GM19043 (cell line): ENCODE data around the gene SHC2.
"Not testable (repeated sequence)": the region's sequence is repeated elsewhere in the genome, so short reads cannot be mapped to it uniquely, and the experiment has no call there.

Experiments
- ATAC-seq: cut with Tn5 transposase; IDR thresholded peaks from one replicate; pipeline ENCODE4 v1.9.1; 2021; ENCODE audit warnings: low read depth; ENCODE audit not compliant: unreplicated experiment

Gene SHC2

GRCh38 chr19:392375-392970, 68.4 kb downstream of the SHC2 start:
- no peak for ATAC-seq

DNA sequence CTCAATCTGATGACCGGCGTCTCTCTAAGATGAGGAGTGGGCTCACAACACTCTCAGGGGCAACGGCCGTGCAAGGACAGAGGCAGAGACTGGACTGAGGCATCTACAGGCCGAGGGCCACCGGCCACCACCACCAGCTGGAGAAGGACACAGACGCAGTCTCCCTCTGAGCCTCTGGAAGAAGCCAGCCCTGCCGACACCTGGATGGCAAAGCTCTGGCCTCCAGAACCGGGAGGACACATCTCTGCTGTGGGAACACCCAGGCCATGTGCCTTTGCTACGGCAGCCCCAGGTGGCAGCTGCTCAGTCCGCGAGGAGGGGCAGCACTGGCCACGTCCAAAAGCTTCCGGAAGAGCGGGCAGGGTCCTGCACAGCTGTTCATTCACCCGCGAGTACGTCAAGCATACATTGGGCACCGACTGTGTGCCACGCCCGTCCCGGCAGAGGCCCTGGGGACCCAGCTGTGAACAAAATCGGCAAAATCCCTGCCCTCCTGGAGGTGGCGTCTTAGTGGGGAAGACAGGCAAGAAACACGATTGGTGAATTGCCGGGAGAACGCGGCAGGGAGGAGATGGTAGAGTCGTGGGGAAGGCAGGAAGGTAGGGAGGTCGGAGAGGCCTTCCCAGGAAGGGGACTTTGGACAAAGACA, 69.0 kb downstream of the SHC2 start:
- no peak for ATAC-seq

DNA sequence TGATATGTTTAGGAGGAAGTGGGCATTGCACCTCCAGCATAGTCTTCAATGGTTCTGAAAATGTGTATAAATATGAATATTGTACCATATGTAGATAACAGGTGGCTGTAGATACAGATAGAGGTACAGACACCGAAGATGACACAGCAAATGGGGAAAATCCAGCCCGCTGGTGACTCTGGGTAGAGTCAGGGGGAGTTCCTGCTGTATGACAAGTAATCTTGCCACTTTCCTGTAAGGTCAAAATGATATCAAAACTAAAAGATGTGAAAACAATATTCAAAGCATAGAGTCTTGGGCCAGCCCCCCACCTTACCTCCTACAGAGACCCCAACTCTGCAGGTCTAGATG, 69.7 kb downstream of the SHC2 start:
- ATAC-seq = no peak

DNA sequence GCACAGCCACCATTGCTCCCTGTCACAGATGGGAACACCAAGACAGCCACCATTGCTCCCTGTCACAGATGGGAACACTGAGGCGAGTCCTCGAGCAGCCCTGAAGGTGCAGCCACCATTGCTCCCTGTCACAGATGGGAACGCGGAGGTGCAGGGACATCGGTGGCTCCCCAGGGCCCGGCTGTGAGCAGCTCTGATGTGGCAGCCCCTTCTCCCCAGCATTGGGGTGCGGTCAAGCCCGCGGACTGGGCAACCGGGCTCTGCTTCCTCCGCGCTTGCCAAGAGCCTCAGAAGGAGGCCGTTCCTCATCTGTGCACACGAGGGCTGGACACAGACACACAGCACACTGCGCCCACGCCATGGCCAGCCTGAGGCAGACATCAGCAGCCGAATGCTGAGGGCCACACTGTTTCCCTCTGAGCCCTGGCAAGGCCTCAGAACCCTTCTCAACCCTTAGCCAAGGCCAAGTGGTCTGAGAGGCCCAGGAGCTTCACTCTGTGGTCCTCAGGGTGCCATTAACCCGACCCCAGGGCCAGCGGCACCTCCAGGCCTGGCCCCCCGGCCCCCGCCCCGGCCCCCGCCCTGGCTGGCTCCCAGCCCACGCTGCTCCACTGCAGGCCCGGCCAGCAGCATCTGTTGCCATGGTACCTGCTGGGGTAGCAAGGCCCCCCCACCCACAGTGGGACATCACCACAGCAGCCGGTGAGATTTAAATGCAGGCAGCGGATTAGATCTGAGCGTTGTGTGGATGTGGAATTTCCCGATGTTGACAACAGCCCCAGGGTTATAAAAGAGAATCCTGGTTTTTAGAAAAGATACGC, 70.2 kb downstream of the SHC2 start:
- no peak for ATAC-seq

DNA sequence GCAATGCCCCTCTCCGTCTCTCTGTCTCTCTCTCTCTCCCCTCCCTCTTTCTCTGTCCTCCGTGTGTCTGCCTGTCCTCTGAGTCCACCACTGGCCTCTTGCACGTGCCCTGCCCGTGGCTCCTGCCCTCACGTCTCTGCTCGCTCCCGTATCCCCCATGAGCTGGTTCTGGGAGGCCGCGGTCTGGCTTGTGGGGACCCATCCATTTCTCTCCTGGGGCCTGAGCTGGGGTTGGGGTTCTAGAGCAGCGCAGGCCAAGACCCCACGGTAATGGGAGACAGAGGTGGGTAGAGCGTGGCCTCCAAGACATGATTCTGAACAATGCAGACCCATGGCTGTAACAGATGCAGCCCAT, 70.9 kb downstream of the SHC2 start:
- ATAC-seq = no peak

DNA sequence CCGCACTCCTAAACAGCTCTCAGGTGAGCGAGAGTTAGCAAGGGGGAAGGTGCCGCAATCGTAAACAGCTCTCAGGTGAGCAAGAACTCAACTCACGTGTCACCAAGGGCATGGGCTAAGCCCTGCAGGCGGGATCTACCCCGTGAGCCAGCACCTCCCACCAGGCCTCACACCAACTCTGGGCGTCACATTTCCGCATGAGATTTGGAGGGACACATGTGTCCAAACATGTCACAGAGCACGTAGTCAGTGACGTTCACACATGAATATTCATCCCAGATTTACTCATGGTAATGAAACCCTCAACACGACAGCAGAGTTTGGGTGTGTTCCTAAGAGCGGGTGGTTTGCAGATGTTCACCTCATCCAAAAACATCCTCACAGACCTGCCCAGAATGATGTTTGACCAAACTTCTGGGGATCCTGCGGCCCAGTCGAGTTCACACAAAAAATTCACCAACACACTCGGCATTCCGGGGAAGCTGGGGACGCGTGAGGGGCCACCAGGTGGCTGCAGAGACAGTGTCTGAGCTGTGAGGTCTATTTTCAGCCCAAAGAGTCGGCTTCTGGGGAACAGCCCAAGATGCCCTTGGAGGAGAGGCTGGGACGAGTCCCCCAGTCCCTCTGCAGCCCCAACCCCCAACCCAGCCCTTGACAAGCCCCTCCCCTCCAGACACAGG, 71.4 kb downstream of the SHC2 start:
- no peak for ATAC-seq

- ATAC-seq = no peak
Observed at GRCh38 chr19:388691-389090, 72.1 kb downstream of the SHC2 start.

DNA sequence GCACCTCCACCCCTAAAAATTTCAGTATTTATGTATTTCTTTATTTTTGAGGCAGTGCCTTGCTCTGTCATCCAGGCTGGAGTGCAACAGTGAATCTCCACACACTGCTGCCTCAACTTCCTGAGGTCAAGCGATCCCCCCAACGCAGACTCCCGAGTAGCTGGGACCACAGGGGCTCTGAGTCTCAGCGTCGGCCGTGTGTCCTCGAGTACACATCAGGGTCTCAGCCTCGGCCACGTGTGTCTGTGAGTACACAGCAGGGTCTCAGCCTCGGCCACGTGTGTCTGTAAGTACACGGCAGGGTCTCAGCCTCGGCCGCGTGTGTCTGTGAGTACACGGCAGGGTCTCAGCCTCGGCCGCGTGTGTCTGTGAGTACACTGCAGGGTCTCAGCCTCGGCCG, 73.1 kb downstream of the SHC2 start:
- no peak for ATAC-seq

GRCh38 chr19:386632-387301, 74.1 kb downstream of the SHC2 start:
- not testable (repeated sequence) for ATAC-seq

DNA sequence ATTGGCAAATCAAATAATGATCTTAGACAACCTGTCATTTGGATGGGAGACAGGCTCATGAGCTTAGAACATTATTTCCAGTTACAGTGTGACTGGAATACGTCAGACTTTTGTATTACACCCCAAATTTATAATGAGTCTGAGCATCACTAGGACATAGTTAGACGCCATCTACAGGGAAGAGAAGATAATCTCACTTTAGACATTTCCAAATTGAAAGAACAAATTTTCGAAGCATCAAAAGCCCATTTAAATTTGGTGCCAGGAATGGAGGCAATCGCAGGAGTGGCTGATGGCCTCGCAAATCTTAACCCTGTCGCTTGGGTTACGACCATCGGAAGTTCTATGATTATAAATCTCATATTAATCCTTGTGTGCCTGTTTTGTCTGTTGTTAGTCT, 74.6 kb downstream of the SHC2 start:
- ATAC-seq = not testable (repeated sequence)

- no peak for ATAC-seq
Observed at GRCh38 chr19:384799-385169, 76.0 kb downstream of the SHC2 start.

- ATAC-seq = no peak
Observed at GRCh38 chr19:383922-384798, 76.7 kb downstream of the SHC2 start.

GRCh38 chr19:383040-383439, 77.8 kb downstream of the SHC2 start:
- ATAC-seq = no peak

- ATAC-seq = not testable (repeated sequence)
Observed at GRCh38 chr19:382578-382977, 78.3 kb downstream of the SHC2 start.

GRCh38 chr19:381901-382300, 78.9 kb downstream of the SHC2 start:
- not testable (repeated sequence) for ATAC-seq

DNA sequence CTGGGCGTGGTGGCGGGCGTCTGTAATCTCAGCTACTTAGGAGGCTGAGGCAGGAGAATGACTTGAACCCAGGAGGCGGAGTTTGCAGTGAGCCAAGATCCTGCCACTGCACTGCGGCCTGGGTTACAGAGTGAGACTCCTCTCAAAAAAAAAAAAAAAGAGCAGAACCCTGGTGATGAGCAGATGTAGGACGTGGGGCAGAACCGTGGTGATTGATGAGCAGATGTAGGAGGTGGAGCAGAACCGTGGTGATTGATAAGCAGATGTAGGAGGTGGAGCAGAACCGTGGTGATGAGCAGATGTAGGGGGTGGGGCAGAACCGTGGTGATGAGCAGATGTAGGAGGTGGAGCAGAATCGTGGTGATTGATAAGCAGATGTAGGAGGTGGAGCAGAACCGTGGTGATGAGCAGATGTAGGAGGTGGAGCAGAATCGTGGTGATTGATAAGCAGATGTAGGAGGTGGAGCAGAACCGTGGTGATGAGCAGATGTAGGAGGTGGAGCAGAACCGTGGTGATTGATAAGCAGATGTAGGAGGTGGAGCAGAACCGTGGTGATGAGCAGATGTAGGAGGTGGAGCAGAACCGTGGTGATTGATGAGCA, 80.1 kb downstream of the SHC2 start:
- ATAC-seq = not testable (repeated sequence)

GRCh38 chr19:379796-380195, 81.0 kb downstream of the SHC2 start:
- ATAC-seq = no peak

DNA sequence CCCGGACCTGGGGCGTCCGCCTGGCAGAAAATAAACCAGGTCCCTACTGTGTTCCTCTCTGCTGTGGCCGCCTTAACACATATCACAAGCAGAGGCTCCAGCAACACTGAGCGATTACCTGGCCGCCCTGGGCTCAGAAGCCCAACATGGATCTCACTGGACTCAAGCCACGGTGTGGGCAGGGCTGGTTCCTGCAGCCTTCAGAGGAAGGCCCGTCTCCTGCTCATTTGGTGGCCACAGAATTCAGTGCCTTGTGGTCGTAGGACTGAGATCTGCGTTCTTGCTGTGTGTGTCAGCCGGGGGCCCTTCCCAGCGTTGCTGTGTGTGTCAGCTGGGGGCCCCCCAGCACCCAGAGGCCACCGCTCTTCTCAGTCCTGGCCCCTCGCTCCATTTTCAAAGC, 82.1 kb downstream of the SHC2 start:
- no peak for ATAC-seq

GRCh38 chr19:377801-378581, 82.8 kb downstream of the SHC2 start:
- no peak for ATAC-seq
